H7 (cell line): ENCODE measurements around the gene EXD3. TPM values are rescaled to one million over a fixed set of nuclear protein-coding genes. Genes with fewer than 3 reads are reported as not detected.

Experiments used
- DNase-seq: peaks from one replicate; pipeline ENCODE4 v3.0.0; 2012
- H3K27me3 ChIP-seq: 2 replicates; pipeline ENCODE4 v1.6.0; 2011; ENCODE audit warnings: mild to moderate bottlenecking, low read length; ENCODE audit not compliant: control insufficient read depth, insufficient read depth
- H3K36me3 ChIP-seq: replicated peaks from 2 replicates; pipeline ENCODE4 v1.5.1; 2011; ENCODE audit warnings: low read length; ENCODE audit not compliant: control insufficient read depth, insufficient read depth
- H3K4me3 ChIP-seq: 2 replicates; pipeline ENCODE4 v1.5.1; 2011; ENCODE audit warnings: low read depth, mild to moderate bottlenecking, control low read depth, low read length, moderate library complexity; ENCODE audit not compliant: insufficient read depth
- total RNA-seq: library from RNA; depleted of rRNA; stranded (reverse); fragments of >200 nt; shearing (Covaris generic); gene quantifications from 2 replicates; pipeline ENCODE4 v1.2.3, GENCODE V29; 2014

Gene EXD3
- total RNA-seq, 1 experiment from 2014 or later, result 7.0 TPM

DNA sequence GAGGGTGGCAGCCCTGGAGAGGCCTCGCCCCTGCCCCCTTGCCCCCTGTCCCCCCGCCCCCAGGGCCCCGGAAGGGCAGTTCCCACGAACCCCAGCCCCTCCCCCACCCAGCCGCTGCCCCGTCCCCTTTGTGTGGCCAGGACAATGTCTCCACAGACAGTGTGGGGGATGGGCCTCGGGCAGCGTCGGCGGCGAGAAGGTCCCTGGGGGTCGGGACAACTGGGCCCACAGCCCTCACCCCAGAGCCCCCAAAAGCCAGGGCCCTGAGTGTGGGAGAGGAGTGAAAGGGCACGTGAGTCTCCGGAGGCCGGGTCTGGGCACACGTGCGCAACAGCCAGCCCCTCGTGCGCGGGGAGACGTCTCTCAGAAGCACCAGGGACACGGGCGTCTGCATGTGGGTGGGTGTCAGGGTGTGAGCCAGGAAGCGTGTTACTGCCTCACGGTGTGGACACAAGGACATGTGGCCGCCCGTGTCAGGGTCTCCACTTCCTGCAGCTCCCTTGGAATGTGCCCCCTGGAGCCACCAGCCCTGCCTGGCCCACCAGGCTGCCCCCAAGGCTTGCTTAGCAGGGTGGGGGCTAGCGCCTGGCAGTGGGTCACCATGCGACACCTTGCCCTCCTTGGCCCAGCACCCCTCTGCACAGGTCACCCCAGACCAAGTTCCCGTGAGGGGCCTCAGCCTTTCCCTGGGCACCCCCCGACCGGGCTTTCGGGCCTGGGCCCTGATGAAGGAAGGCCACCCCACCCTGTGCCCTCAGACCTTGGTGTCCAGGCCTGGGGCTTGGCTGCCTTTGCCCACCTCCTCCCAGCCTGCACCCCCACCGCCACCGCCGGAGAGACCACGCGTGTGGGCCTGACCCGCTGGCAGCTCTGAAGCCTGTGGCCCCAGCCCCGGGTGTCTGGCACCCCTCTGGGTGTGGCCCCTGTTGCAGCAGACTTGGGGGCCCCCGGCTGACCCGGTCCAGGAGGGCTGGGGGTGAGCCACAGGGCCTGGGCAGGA is 108.1 kb downstream of the EXD3 start:
- Histone ChIP-seq H3K27me3 (no peaks in the 10 kb centered on the region), H3K4me3 (no peak overlapping the region), H3K36me3 (no peaks in the 10 kb centered on the region)
- peak; percentile 81 for DNase-seq

DNA sequence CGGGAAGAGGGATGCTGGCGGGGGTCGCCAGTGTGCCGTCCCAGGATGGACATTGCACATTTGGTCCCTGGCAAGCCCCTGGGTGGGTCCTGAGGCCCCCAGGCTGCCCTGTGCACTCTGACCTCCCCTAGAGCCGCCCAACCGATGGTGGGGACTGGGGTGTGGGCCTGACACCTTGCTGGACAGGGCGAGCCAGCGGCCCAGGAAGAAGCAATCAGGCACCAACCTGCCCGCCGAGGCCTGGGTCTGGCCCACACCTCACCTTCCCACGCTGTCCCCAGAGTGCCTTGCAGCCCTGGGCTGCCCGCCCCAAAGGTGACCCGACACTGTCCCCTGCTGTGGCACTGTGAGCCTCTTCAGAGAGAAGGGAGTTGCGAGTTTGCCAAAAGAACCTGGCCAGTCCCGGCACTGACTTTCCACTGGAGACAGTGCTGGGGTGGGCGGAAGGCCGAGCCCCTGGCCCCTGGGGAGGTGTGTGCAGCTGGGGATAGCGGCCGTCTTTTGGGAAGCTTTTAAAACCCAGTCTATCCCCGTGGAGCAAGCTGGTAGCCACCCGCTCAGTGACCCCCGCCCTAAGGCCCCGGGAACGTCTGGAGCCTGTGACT is 108.9 kb downstream of the EXD3 start:
- H3K27me3 ChIP-seq, result no peaks in the 10 kb centered on the region
- DNase-seq, result peak; percentile 65
- no peak overlapping the region for H3K4me3 ChIP-seq
- no peaks in the 10 kb centered on the region for H3K36me3 ChIP-seq

DNA sequence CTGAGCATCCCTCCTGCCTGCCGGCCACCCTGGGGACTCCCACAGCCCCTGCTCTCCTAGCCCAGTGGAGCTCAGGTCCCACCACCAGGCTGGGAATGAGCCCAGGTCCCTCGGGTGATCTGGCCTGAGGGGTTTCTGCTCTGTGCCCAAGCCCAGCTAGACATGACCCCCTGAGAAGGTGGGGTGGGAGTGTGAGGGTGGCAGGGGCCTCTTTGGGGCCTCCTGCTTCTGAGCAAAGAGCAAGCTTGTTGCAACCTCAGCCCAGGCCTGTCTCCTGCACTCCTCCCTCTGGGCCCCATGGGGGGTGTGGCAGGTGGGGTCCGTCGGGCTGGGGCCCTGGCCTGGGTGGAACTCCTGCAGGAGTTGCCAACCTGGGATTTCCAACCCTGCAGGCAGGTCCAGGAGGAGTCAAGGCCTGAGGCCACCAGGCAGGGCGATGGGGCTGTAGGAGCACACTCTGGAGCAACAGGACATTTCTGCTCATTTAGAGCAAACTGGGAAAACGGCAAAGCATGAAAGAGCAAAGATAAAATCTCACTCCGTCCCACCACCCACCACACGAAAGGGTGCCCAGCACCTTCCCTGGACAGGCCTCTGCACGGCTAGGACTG is 109.5 kb downstream of the EXD3 start:
- no peak overlapping the region for H3K4me3 ChIP-seq
- no peaks in the 10 kb centered on the region for H3K27me3 ChIP-seq
- H3K36me3 ChIP-seq, result no peaks in the 10 kb centered on the region
- DNase-seq, result peak; percentile 63

DNA sequence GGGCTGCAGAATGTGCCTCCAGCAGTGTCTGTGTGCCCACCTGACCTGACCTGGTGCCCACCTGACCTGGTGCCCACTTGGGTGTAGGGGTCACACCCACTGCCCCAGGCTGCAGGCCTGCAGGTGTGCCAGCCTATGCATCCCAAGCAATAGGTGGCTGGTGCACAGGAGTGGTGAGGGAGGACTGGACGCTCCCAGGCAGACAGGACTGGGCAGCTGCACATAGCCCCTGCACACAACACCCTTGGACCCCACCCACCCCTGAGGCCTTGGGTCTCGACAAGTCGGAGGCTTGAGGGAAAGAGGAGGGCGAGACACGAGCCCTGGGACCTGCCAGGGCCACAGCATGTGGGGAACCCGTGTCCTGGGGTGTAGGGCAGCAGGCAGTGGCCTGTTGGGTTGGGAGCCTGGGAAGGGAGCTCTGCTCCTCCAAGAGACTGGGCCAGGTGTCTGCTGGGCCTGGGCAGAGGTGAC is 110.1 kb downstream of the EXD3 start:
- Histone ChIP-seq H3K27me3 (no peaks in the 10 kb centered on the region), H3K4me3 (no peak overlapping the region), H3K36me3 (no peaks in the 10 kb centered on the region)
- no peak for DNase-seq

DNA sequence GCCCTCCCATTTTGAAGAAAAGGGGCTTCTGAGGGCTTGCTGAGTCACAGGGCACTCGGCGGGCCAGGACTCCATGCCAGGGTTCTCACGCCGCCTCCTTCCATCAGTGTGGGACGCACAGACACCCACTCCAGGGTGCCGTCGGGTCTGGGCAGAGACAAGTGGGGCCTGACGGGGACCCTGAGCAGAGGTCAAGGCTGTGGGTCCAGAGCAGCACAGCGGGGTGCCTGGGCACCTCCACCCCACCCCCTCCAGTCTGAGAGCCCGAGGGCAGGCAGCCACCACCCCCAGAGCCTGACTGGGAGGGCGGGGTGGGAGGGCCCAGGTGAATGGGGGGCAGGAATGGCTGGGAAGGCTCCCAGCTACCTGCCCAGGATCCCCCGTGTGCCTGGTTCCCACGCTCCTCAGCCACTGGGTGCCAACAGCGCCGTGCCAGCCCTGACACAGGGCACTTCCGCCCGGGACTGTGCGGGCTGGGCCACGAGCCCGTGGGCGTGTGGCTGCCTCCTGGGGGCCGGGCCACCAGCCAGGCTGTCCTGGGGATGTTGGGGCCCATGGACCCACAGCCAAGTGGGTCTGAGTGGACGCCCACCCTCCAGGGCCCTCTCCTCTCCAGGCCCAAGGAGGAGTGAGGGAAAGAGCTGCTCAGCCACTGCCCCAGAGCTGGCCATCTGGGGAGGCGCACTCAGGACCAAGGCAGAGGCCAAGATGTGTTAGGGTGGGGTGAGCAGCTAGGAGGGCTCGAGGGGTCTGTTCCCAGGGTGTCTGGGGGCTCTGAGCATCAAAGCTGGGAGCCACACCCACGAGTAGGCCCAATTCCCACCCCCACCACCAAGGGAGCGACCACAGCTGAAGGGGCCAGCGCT is 110.7 kb downstream of the EXD3 start:
- Histone ChIP-seq H3K4me3 (no peak overlapping the region), H3K36me3 (no peaks in the 10 kb centered on the region), H3K27me3 (no peaks in the 10 kb centered on the region)
- peak; percentile 70 for DNase-seq

DNA sequence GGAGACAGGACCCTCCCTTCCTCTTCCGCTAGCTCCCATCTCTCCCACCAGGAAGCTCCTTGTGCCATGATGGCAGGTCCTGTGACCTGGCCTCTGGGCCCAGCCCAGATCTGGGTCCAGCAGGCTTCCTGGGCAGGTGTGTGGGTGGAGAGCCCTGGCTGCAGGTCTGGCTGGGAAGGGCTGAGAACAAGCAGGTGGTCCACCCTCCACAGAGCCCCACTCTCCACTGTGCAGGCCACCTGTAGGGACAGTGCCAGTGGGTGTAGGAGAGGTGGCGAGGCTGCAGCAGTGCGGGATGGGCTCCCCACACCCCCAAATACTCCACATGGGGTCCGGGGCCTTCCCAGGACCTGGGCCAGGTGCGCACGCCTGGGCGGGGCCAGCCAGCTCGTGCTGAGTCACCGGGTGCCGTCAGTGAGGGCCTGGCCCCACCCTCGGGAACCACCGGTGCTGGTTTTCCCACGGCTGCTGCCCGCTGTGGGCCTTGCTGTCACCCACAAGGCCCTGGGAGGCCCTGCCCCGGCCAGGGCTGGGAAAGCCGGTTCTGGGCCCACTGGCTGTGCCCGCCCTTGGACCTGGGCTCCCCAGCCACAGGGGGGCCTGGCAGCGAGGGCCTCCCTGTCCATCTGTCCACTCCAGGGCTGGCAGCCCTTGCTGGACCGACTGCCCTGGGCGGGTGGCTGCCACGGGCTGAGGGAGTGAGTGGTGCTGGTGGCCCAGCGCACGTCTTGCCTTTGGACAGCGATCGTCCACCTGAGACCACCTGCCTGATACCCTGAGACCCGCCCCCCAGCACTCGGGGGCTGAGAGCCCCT is 111.6 kb downstream of the EXD3 start:
- H3K36me3 ChIP-seq, result no peaks in the 10 kb centered on the region
- H3K27me3 ChIP-seq, result no peaks in the 10 kb centered on the region
- peak; percentile 81 for DNase-seq
- no peak overlapping the region for H3K4me3 ChIP-seq

DNA sequence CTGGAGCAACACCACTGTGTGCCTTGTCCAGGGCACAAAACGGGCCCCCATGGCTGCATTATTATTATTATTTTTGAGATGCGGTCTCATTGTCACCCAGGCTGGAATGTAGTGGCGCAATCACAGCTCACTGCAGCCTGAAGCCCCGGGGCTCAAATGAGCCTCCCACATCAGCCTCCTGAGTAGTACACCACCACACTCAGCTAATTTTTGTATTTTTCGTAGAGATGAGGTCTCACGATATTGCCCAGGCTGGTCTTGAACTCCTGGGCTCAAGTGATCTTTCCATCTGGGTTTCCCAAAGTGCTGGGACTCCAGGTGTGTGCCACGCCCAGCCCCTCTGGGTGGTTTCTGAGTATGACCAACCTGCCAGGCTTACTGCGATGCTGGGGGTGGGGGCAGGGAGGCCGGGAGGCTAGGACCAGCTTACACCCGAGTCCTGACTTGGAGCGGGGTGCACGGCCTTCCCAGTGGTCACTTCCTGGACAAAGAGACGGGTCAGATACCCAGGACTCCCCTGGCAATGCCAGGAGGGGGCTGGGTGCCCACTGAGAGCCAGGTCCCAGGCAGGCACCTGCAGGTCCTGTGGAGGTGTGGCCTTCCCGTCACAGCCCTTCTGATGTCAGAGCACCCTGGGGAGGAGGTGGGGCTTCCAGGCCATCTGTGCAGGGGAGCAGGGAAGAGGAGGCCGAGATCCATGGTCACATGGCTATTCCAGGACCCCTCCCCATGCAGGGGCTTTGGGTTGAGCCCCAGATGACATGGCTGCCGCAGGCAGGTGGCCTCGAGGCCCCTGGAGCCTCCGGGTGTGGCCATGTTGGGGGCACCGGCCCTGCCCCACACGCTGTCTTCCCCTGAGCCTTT is 112.5 kb downstream of the EXD3 start:
- Histone ChIP-seq H3K4me3 (no peak overlapping the region), H3K27me3 (no peaks in the 10 kb centered on the region), H3K36me3 (no peaks in the 10 kb centered on the region)
- DNase-seq, result peak; percentile 82

DNA sequence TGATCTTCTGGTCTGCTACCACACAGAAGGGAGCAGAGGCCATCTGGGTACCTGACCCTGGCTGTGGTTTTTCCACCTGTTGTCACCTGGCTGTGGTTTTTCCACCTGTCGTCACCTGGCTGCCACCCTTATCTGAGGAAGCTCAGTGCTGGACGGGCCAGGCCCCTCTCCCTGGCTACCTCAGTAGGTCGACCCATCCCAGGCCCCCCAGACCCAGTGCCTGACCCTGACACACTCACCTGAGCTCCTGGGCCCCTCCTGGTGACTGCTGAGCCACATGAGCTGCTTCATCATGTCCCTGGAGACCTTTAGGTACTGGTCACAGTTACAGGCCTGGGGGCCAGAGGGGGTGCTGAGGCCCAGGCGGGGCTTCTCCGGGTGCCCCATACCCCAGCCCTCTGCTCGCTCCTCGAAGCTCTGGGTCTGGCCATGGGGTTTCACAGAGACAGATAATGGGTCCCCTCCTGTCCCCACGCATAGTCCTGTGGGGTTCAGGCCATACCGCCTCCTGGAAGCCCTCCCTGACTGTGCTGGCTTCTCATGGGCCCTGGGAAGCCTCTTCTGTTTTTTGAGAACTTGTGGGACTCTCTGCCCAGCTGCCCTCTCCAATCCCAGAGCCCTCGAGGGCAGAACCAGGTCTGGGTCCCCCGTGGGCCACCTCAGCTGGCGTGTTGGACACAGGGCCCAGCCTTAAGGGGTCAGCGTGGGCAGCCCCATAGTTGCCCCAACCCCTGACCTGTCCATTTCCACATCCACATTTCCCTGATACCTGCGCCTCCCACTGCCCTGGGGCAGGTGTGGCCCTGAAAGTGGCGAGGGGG is 113.4 kb downstream of the EXD3 start:
- no peaks in the 10 kb centered on the region for H3K27me3 ChIP-seq
- peak; percentile 60 for DNase-seq
- no peak overlapping the region for H3K4me3 ChIP-seq
- H3K36me3 ChIP-seq, result no peaks in the 10 kb centered on the region

DNA sequence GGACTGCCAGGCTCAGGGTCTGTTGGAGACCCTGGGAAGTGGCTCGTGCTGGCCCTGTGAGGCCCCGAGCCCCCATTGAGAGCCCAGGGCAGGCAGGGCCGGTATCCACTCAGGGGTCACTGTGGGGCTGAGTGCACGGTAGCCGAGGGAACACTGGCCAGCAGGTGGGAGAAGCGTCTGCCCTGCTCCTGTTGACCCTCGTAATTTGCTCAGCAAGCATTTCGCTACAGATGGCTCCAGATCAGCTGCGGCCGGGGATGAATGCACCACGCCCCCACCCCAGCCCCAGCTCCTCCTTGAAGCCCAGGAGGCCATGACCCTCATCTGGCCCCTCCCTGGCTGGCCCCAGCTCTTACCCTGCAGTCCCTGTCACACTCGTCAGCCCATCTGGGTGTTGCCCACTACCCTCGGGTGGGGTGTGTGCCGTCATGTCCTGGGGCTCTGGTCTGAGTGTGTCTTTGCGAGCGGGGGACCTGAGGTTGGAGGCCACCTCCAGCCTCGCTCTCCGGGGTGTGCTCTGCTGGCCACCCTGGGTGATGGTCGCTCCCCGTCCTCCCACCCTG is 114.8 kb downstream of the EXD3 start:
- no peak overlapping the region for H3K4me3 ChIP-seq
- peak; percentile 71 for DNase-seq
- peaks cover 5% of the 10 kb centered on the region for H3K27me3 ChIP-seq
- H3K36me3 ChIP-seq, result no peaks in the 10 kb centered on the region

DNA sequence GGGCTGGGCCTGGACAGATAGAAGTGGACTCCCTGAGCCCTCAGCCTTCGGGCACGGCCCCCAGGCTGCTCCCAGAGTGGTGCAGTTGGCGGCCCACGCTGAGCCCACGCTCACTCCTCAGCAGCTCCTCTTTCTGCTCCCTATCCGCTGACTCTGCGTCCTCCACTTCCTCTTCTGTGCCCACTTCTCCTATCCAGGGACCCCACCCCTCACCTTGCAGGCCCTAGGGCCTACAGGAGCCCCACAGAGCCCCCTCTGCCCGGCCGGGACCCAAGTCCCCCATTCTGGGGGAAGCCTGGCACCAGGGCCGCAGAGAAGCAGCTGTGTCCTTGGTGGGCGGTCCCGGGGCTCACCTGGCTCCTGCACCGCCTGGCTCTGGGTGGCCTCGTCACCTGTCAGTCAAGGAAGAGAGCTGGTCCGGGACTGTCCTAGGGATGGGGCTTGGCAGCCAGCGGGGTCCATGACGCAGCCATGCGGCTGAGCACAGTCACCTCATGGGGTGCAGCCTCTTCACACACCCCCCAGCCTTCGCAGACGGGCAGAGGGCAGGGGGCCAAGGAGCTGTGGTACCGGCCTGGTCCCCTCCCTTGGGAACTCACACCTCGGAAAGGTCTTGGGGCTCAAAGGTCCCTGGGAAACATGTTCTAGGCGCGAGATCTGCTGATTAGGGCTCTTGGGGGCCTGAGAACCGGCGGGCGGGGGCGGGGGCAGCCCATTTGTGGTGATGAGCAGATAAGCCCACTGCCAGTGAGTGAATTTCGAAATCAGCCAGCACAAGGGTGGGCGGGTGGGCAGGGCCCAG is 115.5 kb downstream of the EXD3 start:
- Histone ChIP-seq H3K27me3 (peaks cover 7% of the 10 kb centered on the region), H3K4me3 (no peak overlapping the region), H3K36me3 (no peaks in the 10 kb centered on the region)
- peak; percentile 94 for DNase-seq

DNA sequence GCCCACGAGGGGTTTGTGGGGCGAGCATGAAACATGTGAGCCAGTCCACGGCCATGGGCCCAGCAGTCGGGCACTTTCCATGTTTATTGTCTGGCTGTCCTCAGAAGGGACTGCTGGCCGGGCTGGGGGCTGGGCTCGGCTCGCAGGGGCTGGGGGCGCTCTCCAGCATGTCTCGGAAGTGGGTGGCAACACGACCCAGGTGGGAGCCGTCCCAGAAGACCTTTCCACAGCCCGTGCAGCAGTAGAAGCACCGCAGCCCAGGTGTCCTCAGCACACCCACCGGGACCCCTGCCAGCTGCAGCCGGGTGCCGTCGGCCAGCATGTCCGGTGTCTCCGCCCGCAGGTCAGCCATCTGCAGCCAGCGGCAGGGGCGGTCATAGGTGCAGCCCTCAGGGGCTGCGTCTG is 116.1 kb downstream of the EXD3 start:
- peaks cover 7% of the 10 kb centered on the region for H3K27me3 ChIP-seq
- no peaks in the 10 kb centered on the region for H3K36me3 ChIP-seq
- no peak for DNase-seq
- H3K4me3 ChIP-seq, result no peak overlapping the region
